Measurements from ENCODE around the gene CAMSAP3.
"Not testable (repeated sequence)": the region's sequence is repeated elsewhere in the genome, so short reads cannot be mapped to it uniquely, and the experiment has no call there.

CAMSAP3 gene

GRCh38 chr19:7595466-7596133, at the start of gene CAMSAP3:
TSS of gene CAMSAP3 (plus strand) at chr19:7595863. CDS start at chr19:7596003, 140 bp downstream.
- DNase-seq: peak; percentile 6

DNA sequence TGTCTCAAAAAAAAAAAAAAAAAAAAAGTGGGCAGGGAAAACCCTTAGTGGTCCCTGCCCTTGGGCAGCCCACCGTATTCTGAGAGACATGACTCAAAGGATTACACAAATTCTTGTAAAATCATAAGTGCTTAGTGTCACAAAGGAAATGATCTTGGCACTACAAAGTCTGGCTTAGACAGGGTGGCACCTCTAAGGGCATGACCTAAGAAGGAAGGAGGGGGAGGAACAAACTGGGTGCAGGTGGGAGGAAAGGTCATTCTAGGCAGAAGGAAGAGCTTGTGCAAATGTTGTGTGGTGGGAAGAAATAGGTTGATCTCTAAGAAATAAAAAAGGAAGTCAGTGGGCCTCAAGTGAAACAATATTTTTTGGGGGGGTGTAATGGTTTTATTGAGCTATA, 49.8 kb upstream of the CAMSAP3 start:
- no peak for DNase-seq

DNA sequence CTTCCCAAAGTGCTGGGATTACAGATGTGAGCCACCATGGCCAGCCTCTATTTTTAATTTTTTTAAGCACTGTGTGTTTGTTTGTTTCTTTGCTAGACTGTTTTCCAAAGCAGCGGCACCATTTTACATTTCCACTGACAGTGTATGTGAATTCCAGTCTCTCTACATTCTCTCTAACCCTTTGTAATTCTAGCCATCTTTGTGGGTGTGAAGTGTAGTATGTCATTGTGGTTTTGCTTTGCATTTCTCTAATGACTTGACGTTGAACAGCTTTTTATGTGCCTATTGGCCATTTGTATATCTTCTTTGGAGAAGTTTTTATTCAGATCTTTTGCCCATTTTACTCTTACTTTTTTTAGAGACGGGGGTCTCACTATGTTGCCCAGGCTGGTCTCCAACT, 48.5 kb upstream of the CAMSAP3 start:
- DNase-seq: no peak

DNA sequence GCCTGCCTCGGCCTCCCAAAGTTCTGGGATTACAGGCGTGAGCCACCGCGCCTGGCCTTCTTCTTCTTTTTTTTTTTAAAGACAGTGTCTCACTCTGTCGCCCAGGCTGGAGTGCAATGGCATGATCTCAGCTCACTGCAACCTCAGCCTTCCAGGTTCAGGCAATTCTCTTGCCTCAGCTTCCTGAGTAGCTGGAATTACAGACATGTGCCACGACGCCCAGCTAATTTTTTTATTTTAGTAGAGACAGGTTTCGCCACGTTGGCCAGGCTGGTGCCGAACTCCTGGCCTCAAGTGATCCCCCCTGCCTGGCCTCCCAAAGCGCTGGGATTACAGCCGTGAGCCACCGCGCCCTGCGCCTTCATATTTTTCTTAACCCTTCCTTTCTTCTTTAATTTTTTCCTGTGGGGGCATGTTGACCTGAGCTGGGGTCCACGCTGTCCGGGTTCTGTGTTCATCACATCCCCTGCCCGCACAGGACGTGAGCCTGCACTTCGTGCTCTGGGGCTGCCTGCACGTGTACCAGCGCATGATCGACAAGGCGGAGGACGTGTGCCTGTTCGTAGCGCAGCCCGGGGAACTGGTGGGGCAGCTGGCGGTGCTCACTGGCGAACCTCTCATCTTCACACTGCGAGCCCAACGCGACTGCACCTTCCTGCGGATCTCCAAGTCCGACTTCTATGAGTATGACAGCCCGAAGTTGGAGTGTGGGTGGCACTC, 46.1 kb upstream of the CAMSAP3 start:
- DNase-seq: no peak

GRCh38 chr19:7550169-7550770, 45.4 kb upstream of the CAMSAP3 start:
- DNase-seq: no peak

DNA sequence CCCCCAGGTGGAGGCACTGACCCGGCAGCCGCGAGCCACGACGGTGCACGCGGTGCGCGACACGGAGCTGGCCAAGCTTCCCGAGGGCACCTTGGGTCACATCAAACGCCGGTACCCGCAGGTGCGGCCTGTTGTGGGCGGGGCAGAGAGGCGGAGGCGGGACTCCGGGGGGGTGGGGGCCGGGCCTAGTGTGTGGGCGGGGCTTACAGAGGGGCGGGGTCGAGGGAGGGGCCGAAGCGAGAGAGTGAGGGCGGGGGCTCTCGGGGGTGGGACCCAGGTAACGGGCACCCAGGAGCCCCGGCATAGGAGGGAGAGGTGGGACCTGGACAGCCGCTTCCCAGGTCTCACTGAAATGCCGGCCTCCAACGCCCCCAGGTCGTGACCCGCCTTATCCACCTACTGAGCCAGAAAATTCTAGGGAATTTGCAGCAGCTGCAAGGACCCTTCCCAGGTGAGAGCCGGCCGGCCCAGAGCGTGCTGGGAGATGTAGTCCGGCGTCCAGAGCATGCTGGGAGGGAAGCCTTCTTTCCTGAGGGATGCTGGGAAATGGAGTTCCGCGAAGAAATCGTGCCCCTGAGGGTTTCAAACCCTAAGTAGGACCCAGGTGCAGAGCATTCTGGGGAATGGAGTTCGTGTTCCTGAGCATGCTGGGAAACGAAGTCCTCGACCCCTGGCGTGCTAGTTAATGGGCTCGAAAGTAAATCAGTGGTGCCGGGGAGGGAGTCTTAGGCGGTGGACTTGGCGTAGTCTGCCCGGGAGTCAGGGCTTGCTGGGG, 44.5 kb upstream of the CAMSAP3 start:
- no peak for DNase-seq

GRCh38 chr19:7552781-7553180, 42.9 kb upstream of the CAMSAP3 start:
- DNase-seq: no peak

- no peak for DNase-seq
Measured at GRCh38 chr19:7554565-7554964, 41.1 kb upstream of the CAMSAP3 start.

- no peak for DNase-seq
Measured at GRCh38 chr19:7554990-7555864, 40.4 kb upstream of the CAMSAP3 start.

- DNase-seq: no peak
Measured at GRCh38 chr19:7556696-7557315, 38.9 kb upstream of the CAMSAP3 start.

- DNase-seq: no peak
Measured at GRCh38 chr19:7558667-7559066, 37.0 kb upstream of the CAMSAP3 start.

DNA sequence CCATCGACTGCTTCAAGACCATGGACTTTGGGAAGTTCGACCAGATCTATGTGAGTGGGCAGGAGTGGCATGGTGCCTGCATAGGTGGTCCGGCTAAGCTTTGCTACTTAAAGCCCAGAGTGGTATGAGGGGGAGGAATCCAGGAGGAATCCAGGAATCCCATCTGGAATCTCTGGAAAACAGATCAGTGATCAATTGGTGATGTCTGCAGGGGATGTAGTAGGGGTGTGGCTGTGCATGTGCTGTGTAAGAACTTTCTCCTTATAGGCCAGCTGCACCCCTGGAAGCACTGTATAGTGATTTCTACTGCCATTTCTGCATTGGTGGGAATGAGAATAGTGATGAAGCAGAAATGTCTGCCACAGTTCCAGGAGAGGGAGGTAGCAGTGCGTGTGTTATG, 36.6 kb upstream of the CAMSAP3 start:
- no peak for DNase-seq

GRCh38 chr19:7560255-7560654, 35.4 kb upstream of the CAMSAP3 start:
- DNase-seq: no peak

- no peak for DNase-seq
Measured at GRCh38 chr19:7561325-7561724, 34.3 kb upstream of the CAMSAP3 start.

GRCh38 chr19:7562646-7563393, 32.8 kb upstream of the CAMSAP3 start:
- no peak for DNase-seq

- no peak for DNase-seq
Measured at GRCh38 chr19:7564866-7565265, 30.8 kb upstream of the CAMSAP3 start.

GRCh38 chr19:7565332-7565731, 30.3 kb upstream of the CAMSAP3 start:
- no peak for DNase-seq

DNA sequence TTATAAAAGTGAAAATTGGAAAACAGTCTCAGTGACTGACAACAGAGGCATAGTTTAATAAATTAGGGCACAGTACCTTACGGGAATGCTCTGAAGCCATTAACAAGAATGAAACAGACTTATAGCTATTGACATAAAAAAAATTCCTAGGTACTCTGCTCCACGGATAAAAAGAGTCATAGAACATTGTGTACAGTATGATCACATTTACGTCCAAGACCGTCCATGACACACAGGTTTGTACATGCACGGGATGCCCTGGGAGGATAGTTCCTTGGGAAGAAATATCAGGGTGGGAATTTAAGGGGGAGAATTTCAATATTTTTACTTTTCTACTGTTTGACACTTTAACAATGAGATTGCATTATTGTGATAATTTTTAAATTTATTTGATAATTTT, 24.9 kb upstream of the CAMSAP3 start:
- DNase-seq: no peak

- no peak for DNase-seq
Measured at GRCh38 chr19:7575434-7576040, 20.1 kb upstream of the CAMSAP3 start.

DNA sequence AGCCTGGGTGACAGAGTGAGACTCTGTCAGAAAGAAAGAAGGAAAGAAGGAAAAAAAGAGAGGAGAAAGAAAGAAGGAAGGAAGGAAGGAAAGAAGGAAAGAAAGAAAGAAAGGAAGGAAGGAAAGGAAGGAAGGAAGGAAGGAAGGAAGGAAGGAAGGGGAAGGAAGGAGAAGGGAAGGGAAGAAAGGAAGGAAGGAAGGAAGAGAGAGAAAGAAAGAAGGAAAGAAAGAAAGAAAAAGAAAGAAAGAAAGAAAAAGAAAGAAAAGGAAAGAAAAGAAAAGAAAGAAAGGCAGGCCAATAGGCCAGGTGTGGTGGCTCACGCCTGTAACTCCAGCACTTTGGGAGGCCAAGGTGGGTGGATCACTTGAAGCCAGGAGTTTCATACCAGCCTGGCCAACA, 18.2 kb upstream of the CAMSAP3 start:
- DNase-seq: not testable (repeated sequence)

- DNase-seq: no peak
Measured at GRCh38 chr19:7578127-7578526, 17.5 kb upstream of the CAMSAP3 start.

Measured in NCI-H2081 treated with DMSO at 0.1 percent for 48 hours (cell line).